ENCODE data around the gene GREB1L. TPM values are rescaled to one million over a fixed set of nuclear protein-coding genes. Genes with fewer than 3 reads are reported as not detected.

Gene GREB1L
- polyA plus RNA-seq, 1 experiment, result 0.01 TPM

GRCh38 chr18:21534327-21534726 lies 292.3 kb downstream of the GREB1L start:
- DNase-seq (ENCODE audit: low read depth, low spot score), result no peak
- H3K4me3 ChIP-seq (ENCODE audit: low read depth, low read length), result no peak overlapping the region
- no peaks in the 10 kb centered on the region for H3K9me3 ChIP-seq (ENCODE audit: control insufficient read depth, insufficient read depth, low read length)
- no peak overlapping the region for H3K27ac ChIP-seq (ENCODE audit: low read depth, low read length)
- CTCF ChIA-PET, result no interaction called here
- H3K27me3 ChIP-seq (ENCODE audit: control insufficient read depth, insufficient read depth, low read length), result no peaks in the 10 kb centered on the region
- TF ChIP-seq CTCF (IDR thresholded peaks at IDR 0.05; ENCODE audit: low read depth, low read length), result no peak
- POLR2A ChIA-PET, result no interaction called here

DNA sequence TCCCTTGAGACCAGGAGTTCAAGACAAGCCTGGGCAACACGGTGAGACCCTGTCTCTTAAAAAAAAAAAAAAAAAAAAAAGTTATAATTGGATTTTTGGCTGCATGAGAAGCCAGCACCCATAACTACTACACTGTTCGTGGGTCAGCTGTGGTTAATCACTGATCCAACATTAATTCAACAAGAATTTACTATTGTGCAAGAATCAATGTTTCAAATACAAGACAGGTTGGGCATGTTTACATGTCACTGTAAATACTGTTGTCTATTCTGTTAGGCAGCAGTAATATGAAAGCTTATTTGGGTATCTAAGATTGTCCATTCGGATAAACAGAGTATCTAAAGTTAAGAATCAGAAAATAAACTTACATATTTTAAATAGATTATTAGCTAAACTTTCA lies 296.2 kb downstream of the GREB1L start:
- DNase-seq (ENCODE audit: low read depth, low spot score), result no peak
- TF ChIP-seq CTCF (IDR thresholded peaks at IDR 0.05; ENCODE audit: low read depth, low read length), result no peak
- POLR2A ChIA-PET, result interaction anchor here (0.6 kb wide), 1 partner anchor 352 kb away, joined by 3 read pairs; no protein-coding TSS in a partner anchor
- Histone ChIP-seq H3K27ac (ENCODE audit: low read depth, low read length) (no peak overlapping the region), H3K27me3 (ENCODE audit: control insufficient read depth, insufficient read depth, low read length) (no peaks in the 10 kb centered on the region), H3K9me3 (ENCODE audit: control insufficient read depth, insufficient read depth, low read length) (no peaks in the 10 kb centered on the region), H3K4me3 (ENCODE audit: low read depth, low read length) (no peak overlapping the region)
- CTCF ChIA-PET, result interaction anchor here (1.0 to 1.6 kb wide), 2 partner anchors 63 to 343 kb away, joined by 3 to 4 read pairs; partner anchors contain the start of gene ESCO1

- no peak overlapping the region for H3K4me3 ChIP-seq (ENCODE audit: low read depth, low read length)
- no peak overlapping the region for H3K27ac ChIP-seq (ENCODE audit: low read depth, low read length)
- CTCF ChIA-PET, result interaction anchor here (0.6 kb wide), 1 partner anchor 54 kb away, joined by 3 read pairs; the partner anchor contains the start of gene ESCO1
- TF ChIP-seq CTCF (IDR thresholded peaks at IDR 0.05; ENCODE audit: low read depth, low read length), result no peak
- DNase-seq (ENCODE audit: low read depth, low spot score), result no peak
- POLR2A ChIA-PET, result no interaction called here
- no peaks in the 10 kb centered on the region for H3K27me3 ChIP-seq (ENCODE audit: control insufficient read depth, insufficient read depth, low read length)
- H3K9me3 ChIP-seq (ENCODE audit: control insufficient read depth, insufficient read depth, low read length), result no peaks in the 10 kb centered on the region
Observed at GRCh38 chr18:21546423-21546822, 304.4 kb downstream of the GREB1L start.

- no peak for DNase-seq (ENCODE audit: low read depth, low spot score)
- POLR2A ChIA-PET, result no interaction called here
Observed at GRCh38 chr18:21548647-21549046, 306.6 kb downstream of the GREB1L start.

GRCh38 chr18:21550510-21550970 lies 308.5 kb downstream of the GREB1L start:
- no peak for TF ChIP-seq CTCF (IDR thresholded peaks at IDR 0.05; ENCODE audit: low read depth, low read length)
- H3K9me3 ChIP-seq (ENCODE audit: control insufficient read depth, insufficient read depth, low read length), result no peaks in the 10 kb centered on the region
- POLR2A ChIA-PET, result no interaction called here
- H3K4me3 ChIP-seq (ENCODE audit: low read depth, low read length), result no peak overlapping the region
- H3K27me3 ChIP-seq (ENCODE audit: control insufficient read depth, insufficient read depth, low read length), result no peaks in the 10 kb centered on the region
- no peak for DNase-seq (ENCODE audit: low read depth, low spot score)
- no peak overlapping the region for H3K27ac ChIP-seq (ENCODE audit: low read depth, low read length)
- CTCF ChIA-PET, result no interaction called here

More at GRCh38 chr18:21548647-21549046, 306.6 kb downstream of the GREB1L start:
- H3K9me3 ChIP-seq (ENCODE audit: control insufficient read depth, insufficient read depth, low read length), result no peaks in the 10 kb centered on the region
- CTCF ChIA-PET, result interaction anchor here (0.9 kb wide), 1 partner anchor 64 kb away, joined by 3 read pairs; the partner anchor contains the start of gene SNRPD1
- H3K27ac ChIP-seq (ENCODE audit: low read depth, low read length), result no peak overlapping the region
- H3K4me3 ChIP-seq (ENCODE audit: low read depth, low read length), result no peak overlapping the region
- H3K27me3 ChIP-seq (ENCODE audit: control insufficient read depth, insufficient read depth, low read length), result no peaks in the 10 kb centered on the region
- no peak for TF ChIP-seq CTCF (IDR thresholded peaks at IDR 0.05; ENCODE audit: low read depth, low read length)

Data from AG04450 (cell line).